Astrocyte (in vitro differentiated cells and primary cell): ENCODE measurements around the gene KCNQ5.

ENCODE experiments used
- EZH2 ChIP-seq: IDR thresholded peaks from 2 replicates; pipeline ENCODE4 v1.6.1; 2012; ENCODE audit warnings: mild to moderate bottlenecking, low read length, inconsistent platforms; ENCODE audit not compliant: insufficient read depth
- TF ChIP-seq, protein P1 (sequence below): IDR thresholded peaks from 2 replicates; pipeline ENCODE4 v1.5.1; 2011; ENCODE audit warnings: low read depth, mild to moderate bottlenecking, inconsistent platforms, low read length, moderate library complexity; ENCODE audit not compliant: insufficient read depth

DNA sequence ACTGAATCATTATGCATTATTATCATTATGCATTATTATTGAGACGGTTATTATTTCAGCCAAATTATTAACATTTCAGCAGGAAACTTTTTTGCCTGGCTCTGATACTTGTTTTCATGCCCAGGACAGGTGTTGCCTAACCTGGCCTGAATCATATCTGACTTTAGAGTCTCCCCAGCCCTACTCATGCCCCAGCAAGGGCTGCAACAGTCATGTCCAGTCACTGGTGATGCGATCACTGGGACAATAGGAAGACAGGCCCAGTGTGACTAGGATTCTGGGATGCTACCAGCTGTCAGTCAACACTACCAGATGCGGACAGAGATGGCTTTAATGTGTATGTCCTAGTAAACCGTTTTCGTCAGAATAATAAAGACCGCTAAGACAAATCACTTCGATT lies 318.4 kb downstream of the KCNQ5 start:
- TF ChIP-seq, protein P1, sequence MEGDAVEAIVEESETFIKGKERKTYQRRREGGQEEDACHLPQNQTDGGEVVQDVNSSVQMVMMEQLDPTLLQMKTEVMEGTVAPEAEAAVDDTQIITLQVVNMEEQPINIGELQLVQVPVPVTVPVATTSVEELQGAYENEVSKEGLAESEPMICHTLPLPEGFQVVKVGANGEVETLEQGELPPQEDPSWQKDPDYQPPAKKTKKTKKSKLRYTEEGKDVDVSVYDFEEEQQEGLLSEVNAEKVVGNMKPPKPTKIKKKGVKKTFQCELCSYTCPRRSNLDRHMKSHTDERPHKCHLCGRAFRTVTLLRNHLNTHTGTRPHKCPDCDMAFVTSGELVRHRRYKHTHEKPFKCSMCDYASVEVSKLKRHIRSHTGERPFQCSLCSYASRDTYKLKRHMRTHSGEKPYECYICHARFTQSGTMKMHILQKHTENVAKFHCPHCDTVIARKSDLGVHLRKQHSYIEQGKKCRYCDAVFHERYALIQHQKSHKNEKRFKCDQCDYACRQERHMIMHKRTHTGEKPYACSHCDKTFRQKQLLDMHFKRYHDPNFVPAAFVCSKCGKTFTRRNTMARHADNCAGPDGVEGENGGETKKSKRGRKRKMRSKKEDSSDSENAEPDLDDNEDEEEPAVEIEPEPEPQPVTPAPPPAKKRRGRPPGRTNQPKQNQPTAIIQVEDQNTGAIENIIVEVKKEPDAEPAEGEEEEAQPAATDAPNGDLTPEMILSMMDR, result no peak
- TF ChIP-seq EZH2, result no peak
